ENCODE results near the gene GRK4. TPM values are rescaled to one million over a fixed set of nuclear protein-coding genes. Genes with fewer than 3 reads are reported as not detected.

The GRK4 gene
- total and polyA plus RNA-seq, 2 of the 8 experiments (the other 6 are each of a cell fraction or from before 2014, with no cell fraction given): 0.77 to 1.8 TPM

DNA sequence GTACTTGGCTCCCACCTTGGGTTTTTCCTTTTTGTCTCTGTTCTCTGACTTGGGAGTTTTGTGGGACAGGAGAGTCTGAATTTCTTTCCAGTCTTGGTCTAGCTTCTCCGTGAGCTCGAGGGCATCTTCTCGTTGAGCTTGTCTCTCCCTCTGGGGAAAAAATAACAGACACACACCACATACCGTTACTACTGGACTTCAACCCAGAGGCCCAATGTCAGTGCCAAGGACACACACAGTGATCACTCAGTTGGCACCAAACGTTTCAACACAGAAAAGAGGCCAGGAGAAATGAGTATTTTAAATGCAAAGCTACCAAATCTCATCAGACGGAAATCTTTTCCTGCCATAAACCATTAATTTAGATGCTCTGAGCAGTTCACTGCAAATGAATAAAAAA is 9.9 kb upstream of the GRK4 start (continued):
- TF ChIP-seq RFX5 (IDR thresholded peaks at IDR 0.05; ENCODE audit: borderline replicate concordance, low read depth, low read length) (no peak), SIN3A (conservative IDR thresholded peaks at IDR 0.05 in 1 of 2, IDR thresholded peaks at IDR 0.05 in 1 of 2; ENCODE audit: low read depth in 1 of 2, low read length in 2 of 2) (no peak), SIRT6 (IDR thresholded peaks at IDR 0.05; ENCODE audit: low read length) (no peak), RNF2 (IDR thresholded peaks at IDR 0.05; ENCODE audit: borderline replicate concordance, low read depth, low read length, missing control alignments, poor library complexity, severe bottlenecking) (no peak), MAFK (IDR thresholded peaks at IDR 0.05; ENCODE audit: low read depth, low read length) (no peak)
- TF ChIP-seq, protein P1, sequence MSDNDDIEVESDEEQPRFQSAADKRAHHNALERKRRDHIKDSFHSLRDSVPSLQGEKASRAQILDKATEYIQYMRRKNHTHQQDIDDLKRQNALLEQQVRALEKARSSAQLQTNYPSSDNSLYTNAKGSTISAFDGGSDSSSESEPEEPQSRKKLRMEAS (IDR thresholded peaks at IDR 0.05): no peak
